GM12801 (cell line): ENCODE data around the gene AVEN.

Experiments
- TF ChIP-seq, protein P1 (sequence below): IDR thresholded peaks from one replicate; pipeline ENCODE4 v1.5.1; 2011; ENCODE audit warnings: control low read depth; ENCODE audit not compliant: insufficient read length; ENCODE audit errors: extremely low read depth

AVEN gene

DNA sequence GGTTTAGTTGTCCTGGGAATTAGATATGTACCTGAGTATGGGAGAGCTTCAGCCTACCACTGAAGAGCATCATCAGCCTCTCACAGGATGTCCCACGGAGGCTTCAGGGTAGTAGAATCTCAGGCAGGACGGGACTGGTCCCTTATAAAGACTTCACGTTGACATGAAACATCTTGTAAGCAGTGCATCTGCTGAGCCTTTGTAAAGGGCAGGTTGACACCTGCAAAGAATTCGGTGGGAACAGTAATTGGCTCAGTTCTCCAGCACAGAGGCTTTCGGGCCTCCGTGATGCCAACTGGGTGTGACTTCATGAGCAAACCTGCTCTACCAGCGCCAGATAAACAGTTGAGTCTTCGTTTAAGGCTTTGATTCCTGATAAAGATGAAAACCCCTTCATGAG lies 26.9 kb upstream of the AVEN start:
- TF ChIP-seq, protein P1, sequence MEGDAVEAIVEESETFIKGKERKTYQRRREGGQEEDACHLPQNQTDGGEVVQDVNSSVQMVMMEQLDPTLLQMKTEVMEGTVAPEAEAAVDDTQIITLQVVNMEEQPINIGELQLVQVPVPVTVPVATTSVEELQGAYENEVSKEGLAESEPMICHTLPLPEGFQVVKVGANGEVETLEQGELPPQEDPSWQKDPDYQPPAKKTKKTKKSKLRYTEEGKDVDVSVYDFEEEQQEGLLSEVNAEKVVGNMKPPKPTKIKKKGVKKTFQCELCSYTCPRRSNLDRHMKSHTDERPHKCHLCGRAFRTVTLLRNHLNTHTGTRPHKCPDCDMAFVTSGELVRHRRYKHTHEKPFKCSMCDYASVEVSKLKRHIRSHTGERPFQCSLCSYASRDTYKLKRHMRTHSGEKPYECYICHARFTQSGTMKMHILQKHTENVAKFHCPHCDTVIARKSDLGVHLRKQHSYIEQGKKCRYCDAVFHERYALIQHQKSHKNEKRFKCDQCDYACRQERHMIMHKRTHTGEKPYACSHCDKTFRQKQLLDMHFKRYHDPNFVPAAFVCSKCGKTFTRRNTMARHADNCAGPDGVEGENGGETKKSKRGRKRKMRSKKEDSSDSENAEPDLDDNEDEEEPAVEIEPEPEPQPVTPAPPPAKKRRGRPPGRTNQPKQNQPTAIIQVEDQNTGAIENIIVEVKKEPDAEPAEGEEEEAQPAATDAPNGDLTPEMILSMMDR: no peak

DNA sequence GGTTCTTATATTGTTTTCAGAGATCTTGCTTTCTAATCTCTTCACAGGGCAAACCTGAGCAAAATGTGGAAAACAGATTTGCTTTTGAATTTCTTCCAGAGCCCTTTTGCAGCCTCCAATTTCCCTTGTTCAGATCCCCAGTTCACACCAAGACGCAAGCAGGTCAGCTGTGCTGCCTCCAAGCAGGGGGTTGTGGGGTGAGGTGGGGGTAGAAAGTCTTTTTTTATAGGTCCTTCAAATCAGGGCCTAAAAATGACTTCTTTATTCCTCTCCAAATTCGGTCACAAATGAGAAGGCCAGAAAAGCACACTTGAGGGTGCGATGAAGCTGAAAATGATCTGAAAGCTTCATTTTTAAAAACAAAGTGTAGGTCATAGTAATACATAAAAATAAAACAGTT lies 26.3 kb upstream of the AVEN start:
- TF ChIP-seq, protein P1: no peak

DNA sequence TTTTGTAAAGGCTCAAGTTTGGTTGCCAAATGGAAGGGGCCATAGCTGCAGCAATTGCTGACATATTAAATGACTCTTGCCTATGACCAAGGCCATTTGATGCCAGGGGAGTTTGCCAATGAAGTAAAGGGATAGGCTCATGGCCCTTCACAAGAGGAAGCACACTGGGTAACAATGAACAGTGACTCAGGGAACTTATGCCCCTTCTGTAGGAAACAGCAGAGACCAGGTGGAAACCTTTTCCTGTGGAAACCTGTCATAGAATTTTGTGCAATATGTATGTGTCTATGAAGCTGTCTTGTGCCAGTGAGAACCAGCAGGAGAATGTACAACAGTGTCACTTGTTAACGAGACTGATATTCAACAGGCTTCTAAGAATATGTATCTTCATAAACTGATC lies 25.4 kb upstream of the AVEN start:
- TF ChIP-seq, protein P1: no peak

DNA sequence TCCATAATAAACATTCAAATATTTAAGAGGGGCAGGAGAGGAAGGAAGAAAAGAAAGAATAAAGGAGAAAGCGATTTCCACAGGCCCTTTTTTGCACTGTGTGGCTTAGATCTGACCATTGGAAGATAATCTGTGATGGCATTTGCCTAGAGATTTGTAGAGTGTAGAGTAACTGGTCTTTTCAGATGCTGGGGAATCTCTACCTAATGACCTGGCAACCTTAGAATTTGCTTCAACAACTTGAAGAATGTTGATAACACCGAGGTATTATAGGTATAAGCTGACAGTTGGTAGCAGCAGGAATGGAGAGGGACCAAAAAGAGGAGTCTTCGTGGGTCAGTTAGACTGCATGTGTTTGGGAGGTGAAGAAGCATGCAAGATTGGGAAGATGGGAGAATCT lies 20.9 kb upstream of the AVEN start:
- TF ChIP-seq, protein P1: no peak

DNA sequence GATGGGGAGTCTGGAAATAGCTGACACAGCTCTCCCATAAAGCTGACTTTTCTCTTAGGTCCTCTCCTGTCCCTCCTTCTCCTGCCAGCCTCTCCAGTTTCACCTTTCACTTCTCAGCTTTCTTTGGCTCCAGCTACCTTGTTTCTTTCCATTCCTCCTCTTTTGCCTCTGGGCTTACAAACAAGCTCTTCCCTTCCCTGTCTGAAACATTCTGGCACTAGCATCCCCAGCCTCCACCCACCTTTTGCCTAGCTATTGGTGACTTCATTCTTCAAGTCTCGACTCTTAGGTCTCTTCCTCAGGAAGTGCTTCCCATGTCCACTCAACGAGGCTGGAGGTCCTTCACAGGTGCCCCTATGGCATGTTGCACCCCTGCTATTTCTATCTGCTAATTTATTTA lies 20.5 kb upstream of the AVEN start:
- TF ChIP-seq, protein P1: no peak

DNA sequence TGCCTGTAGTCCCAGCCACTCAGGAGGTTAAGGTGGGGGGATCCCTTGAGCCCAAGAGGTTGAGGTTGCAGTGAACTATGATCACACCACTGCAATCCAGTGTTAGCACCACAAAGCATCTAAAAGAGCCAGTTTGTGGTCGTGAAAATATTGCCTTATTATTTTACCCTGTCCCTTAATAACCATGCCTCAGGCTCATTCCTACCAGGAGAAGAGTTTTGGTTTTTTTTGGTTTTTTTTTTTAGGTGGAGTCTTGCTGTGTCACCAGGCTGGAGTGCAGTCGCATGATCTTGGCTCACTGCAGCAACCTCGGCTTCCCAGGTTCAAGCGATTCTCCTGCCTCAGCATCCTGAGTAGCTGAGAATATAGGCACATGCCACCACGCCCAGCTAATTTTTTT lies 17.9 kb upstream of the AVEN start:
- TF ChIP-seq, protein P1: no peak

DNA sequence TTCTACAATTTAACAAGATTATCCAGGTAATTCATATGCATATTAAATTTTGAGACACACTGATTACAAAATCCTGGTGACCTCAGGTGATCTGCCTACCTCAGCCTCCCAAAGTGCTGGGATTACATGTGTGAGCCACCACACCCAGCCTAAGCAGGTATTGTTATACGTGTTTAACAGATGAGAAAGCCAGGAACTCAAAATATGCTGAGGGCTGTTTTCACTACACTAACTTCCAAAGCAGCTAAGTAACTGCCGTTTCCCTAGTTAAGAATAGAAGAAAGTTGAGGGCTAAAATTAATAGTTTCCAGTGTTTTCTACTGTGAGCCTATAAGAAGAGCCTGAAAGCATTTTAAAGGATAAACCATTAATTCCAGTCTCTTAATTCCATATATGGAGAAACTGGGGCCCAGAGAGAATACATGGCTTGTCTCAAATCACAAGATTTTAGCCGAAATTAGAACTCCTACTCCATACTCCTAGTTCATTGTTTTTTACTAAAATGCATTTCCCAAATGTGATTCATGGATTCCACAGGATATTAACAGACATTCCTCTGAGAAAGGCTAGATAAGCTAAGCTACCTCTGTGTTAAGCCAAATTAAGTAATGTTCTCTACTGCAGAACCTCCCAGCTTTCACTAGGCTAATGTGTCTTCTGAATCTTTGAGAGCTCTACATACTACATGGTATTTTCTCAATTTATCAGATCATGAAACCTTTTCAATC lies 17.0 kb upstream of the AVEN start:
- TF ChIP-seq, protein P1: no peak
